ENCODE measurements around the gene NAALADL2.
"Not testable (repeated sequence)": the region's sequence is repeated elsewhere in the genome, so short reads cannot be mapped to it uniquely, and the experiment has no call there.

Gene NAALADL2

GRCh38 chr3:175729466-175729865 is 870.3 kb downstream of the NAALADL2 start:
- no peak for DNase-seq

- DNase-seq, result no peak
Measured at GRCh38 chr3:175731543-175731942, 872.4 kb downstream of the NAALADL2 start.

- no peak for DNase-seq
Measured at GRCh38 chr3:175732017-175732416, 872.9 kb downstream of the NAALADL2 start.

- no peak for DNase-seq
Measured at GRCh38 chr3:175735866-175736265, 876.7 kb downstream of the NAALADL2 start.

DNA sequence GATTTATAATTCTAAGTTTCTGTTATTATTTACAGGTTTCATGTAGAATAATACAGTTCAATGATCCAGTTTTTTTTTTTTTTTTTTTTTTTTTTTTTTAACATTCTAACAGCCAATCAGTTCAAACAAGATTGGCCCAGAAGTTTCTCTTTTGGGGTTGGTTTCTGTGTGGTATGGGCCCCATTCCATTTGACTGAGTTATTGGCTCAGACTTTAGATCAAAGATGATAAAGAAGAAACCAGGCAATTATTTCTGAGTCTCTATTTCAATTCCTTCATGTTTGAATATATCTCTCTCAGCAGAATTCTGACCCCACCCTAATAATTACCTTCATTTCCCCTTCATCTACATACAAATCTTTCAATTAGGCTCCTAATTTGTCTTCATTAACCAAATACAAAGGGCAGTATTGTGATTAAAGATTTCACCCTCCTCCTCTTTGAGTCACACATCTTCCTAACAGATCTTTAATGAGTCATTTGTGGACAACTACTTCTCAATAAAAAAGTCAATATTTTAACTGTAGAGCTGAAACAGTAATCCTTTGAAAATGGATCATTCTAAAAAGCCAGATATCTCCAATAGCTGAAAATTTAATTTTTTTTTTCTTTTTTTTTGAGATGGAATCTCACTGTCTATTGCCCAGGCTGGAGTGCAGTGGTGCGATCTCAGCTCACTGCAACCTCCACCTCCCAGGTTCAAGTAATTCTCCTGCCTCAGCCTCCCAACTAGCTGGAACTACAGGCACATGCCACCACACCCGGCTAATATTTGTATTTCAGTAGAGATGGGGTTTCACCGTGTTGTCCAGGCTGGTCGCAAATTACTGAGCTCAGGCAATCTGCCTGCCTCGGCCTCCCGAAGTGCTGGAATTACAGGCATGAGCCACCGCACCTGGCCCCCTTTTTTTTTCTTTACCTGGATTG is 878.8 kb downstream of the NAALADL2 start:
- DNase-seq, result no peak

GRCh38 chr3:175741951-175742350 is 882.8 kb downstream of the NAALADL2 start:
- DNase-seq, result no peak

DNA sequence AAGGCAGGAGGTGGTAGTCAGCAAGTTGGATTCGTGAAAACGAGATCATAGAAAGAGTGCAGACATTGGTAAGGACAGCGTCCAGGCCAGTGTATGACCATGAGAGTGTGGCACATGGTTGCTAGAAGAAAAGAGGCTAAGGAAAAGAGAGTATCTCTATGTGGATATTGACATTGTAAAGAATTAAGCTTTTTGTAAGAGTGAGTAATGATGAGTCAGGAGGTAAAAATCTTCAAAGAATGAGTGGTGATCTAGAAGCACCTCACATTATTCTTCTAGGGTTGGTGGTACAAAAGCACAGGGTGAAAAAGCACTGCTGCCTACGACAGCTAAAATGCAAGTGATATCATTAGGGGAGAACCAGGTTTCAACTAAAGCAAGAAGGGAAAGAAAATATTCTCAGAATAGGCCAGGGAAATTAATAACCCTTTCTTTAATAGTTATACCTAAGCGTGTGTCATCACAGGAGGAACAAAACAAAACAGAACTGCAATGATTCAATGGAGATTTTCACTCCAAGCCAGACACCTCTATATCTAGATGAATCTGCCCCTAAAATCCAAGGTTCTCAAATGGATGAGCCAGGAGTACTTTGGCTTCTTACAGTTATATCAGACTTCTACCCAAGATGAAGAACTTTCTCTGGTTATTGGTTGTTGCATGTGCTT is 884.7 kb downstream of the NAALADL2 start:
- no peak for DNase-seq

DNA sequence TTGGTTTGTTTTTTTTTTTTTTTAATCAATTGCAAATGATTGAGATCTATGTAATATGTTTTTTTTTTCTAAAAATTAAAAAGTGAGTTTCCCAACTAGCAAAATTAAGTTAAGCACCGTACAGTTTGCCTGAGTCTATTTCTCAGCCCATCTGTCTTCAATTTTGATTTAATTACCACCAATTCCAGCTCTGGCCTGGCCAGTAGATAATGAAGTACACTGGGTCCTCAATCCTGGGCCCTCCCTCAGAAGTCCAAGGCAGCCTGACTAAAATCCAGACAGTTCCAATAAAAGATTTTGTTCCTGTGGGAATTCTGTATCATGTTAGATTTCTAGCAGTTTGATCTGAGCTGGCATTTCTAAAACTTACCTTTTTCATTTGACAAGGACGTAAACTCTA is 887.2 kb downstream of the NAALADL2 start:
- DNase-seq, result no peak

DNA sequence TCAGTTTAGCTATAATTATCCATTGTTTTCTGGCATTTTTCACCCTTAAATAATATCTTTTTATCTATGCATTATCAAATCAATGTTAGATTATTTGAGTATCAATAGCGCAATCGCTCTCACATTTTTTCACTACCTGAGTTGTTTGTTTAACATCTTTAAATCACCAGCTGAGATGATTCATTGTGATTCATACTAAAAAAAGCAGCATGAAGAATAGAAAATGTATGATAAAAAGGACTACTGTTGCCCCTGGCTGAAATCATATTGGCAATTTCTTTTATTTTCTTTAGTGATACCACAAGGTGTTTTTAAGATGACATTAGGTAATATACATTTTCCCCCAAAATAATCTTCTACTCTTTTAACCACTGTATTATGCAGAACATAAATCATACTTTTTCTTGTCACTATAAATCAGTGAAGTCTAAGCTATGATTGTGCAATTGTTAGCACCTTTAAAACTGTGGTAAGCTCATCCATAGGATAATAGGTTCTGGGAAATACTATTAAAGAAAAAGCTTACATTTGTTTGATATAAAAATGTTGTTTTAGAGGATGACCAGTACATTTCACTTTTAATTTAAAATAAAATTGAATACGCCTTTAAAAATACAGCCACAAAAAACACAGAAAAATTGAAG is 889.1 kb downstream of the NAALADL2 start:
- no peak for DNase-seq

DNA sequence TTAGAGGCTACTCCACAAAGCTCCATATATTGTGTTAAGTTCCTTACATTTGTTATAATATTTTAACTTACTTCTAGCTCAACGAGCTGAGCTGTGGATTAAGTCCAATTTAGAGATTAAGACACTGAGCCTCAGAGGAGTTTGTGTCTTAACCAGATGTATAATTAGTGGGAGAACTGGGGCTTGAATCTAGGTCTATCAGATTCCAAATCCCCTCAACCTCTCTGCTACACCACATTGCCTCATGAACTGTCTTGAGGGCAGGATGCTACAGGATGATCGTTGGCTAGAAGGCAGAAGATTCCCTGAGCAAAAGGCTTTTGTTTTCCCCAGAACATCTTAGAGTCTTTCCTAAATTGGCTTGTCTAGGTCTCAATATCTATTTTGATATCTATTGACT is 890.8 kb downstream of the NAALADL2 start:
- DNase-seq, result no peak

GRCh38 chr3:175751089-175751488 is 892.0 kb downstream of the NAALADL2 start:
- no peak for DNase-seq

DNA sequence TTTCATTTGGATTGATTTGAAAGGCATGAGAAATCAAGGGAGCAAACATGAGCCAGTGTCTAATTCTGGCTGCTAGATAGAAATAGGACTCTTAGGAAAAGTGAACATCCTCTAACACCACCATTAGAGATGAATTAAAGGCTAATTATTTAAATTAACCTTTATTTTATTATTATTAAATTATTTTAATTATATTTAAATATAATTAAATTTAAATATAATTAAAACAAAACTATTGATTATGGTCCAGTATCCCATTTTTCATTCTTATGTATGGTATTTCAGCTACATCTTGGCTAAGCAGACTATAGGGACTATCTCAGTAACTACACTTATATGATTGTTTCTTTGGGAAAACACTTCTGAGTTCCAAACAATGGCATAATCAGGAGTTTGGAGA is 904.8 kb downstream of the NAALADL2 start:
- DNase-seq, result no peak

- no peak for DNase-seq
Measured at GRCh38 chr3:175764722-175765121, 905.6 kb downstream of the NAALADL2 start.

DNA sequence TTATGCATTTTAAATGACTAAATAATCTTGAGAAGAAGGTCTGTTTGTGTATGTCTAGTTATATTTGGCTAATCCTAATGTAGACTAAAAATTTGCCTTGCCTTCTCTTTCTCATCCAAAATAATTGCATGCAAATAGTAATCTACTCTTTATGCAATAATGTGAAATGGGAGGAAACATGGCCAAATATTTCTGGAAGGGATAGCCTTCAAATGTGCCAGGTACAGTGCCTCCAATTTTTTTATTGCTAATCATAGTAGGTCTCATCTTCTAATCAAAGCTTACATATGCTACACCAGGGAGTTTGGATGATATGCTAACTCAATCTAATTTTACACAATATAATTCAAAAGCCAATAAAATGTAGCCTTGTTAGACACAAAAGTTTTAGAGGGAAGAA is 911.3 kb downstream of the NAALADL2 start:
- no peak for DNase-seq

DNA sequence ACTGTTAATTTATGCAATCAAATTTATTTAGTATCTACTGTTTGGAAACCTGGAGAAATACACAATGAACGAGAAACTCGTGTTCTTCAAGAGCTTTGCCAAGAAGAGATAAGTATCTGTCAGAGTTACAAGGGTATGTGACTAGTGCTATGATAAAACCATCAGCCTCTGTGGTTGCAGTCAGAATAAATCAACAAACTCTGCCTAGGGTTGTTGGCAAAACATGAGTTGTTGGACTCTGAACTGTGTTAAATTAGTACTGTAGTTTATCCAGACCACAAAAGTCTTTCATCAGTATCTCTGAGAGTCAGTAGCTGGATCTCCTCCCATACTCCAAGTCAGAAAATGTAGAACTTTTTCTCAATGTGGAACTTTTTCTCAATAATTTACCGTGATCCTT is 918.4 kb downstream of the NAALADL2 start:
- no peak for DNase-seq

GRCh38 chr3:175777965-175778364 is 918.8 kb downstream of the NAALADL2 start:
- DNase-seq, result no peak

DNA sequence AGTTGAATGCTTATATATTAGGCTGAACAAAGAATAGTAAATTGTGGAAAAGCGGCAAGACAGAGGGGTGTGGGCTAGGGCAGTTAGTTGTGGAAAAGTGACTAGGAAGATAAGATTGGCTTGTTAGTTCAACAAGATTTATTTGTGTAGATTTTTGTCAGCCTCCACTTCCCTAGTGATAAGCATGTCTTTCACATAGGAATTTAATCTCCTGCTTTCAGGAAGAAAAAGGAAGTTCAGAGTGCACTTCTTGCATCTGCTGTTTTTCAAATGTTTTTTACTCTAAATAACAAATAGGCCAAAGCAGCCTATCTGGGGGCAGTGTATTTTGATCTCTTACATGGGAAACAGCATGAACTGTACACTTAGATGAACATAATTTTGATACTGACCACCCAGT is 919.9 kb downstream of the NAALADL2 start:
- DNase-seq, result no peak

- DNase-seq, result not testable (repeated sequence)
Measured at GRCh38 chr3:175787109-175787508, 928.0 kb downstream of the NAALADL2 start.

DNA sequence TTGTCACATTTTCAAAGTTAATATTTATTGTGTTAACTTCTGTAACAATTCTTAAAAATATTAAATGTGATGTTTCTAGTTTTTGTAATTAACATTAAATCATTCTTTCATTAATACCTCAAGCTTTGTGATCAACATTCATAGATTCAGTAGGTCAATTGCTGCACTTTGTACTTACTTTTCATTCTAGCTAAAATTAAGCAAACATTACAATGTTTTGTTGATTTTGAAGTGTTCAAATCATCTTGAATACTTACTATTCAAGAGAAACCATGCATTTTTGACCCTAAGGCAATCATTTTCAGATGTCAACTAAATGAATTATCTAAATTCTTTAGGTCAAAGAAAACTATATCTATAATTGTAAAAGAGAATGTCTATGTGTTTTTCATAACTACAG is 933.1 kb downstream of the NAALADL2 start:
- DNase-seq, result no peak

DNA sequence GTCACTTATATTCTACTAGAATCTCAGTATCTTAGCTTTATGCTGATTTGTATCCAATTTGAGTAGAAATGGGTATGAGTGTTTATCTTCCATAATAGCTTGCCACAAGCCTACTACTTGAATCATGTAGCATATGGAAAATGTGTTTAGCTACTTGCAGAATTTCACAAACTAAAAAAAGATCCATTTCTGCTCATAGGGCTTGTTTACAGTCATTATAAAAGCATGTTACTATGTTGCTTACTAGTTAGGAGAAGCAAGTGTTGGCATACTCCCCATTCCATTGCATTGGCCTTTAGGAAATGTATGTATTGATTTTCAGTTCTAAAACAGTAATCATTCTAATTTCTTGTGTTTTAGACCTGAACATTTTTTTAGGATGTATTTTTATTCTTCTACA is 939.2 kb downstream of the NAALADL2 start:
- no peak for DNase-seq

DNA sequence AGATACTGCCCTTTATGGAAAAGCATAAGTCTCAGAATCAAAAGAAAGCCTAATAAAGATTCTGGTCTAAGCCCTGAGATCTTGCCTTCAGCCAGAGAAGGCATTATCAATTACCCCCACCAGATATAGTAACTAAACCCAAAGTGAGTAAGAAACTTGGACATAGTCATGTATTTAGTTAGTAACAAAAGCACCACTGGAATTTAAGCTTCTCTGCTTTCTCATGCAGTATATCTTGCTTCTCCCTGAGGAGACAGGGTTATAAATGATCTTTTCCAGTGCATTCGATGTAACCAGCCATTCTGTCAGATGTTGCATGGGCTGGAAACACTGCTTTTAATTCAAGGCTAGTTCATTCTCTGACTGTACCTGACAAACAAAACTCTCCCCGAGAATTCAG is 946.7 kb downstream of the NAALADL2 start:
- DNase-seq, result no peak

GRCh38 chr3:175807175-175807574 is 948.0 kb downstream of the NAALADL2 start:
- DNase-seq, result no peak

DNA sequence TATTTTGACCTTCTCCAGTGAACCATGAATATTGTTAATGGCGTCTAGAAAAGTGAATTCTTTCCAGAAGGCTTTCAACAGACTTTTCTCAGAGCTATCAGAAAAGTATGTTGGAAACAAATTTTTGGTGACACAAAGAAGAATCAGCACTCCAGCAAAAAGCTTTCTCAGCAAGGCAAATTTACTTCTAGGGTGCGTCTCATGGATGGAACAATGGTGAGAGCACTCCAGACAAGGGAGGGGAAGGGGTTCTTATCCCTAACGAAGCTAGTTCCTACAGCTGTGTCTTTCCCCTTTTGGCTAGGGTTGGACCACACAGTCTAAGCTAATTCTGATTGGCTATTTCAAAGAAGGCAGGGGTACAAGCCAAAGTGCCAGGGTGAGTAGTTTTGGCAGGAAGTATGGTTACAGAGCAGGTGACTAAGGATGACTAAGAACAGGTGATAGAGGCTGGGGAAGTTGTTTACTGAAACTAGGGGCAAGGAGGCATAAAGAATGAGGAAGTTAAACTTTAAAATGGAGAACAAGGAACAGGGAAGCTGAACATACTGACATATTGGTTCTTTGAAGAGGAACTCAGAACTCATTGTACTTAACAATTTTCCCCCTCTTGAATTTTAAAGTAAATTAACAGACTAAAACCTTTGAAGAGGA is 959.8 kb downstream of the NAALADL2 start:
- DNase-seq, result no peak

Data from NCI-H526 treated with DMSO at 0.1 percent for 48 hours (cell line).